C1 segment of cervical spinal cord (tissue), 14 donors: ENCODE results near the gene RNF126.
"Not testable (repeated sequence)": the region's sequence is repeated elsewhere in the genome, so short reads cannot be mapped to it uniquely, and the experiment has no call there.

Experiments used
- DNase-seq, 14 donors: peaks; one replicate each; lab custom pipeline; 2025; lab: John Stamatoyannopoulos, UW

Gene RNF126

GRCh38 chr19:662962-663681, at the start of gene RNF126:
Gene RNF126, minus strand, starts transcription at chr19:663214. Its CDS starts 93 bp downstream, at chr19:663121.
- peak; percentile 64 to 96 (median 88) for DNase-seq

GRCh38 chr19:711254-711653, 48.2 kb upstream of the RNF126 start:
- DNase-seq = no peak

DNA sequence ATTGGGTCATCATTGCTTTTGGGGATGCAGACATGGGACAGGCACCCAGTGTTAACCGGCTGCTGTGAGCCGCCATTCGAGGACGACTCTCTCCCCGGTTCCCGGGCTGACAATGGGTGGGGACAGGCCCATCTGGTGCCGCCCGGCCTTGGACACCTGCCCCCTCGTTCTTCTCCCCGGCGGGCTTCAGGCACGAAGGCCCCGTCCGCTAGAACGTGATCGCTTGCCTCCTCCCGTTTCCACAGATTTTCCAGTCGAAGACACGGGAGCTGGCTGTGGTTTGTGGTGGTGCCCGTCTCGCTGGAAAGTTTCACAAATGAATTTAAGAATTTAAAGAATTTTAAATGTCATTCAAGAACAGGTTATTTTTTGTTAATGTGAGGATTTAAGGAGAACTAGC, 47.8 kb upstream of the RNF126 start:
- DNase-seq = peak in 3 of 14 donors; percentile 7 to 35 (median 14)

DNA sequence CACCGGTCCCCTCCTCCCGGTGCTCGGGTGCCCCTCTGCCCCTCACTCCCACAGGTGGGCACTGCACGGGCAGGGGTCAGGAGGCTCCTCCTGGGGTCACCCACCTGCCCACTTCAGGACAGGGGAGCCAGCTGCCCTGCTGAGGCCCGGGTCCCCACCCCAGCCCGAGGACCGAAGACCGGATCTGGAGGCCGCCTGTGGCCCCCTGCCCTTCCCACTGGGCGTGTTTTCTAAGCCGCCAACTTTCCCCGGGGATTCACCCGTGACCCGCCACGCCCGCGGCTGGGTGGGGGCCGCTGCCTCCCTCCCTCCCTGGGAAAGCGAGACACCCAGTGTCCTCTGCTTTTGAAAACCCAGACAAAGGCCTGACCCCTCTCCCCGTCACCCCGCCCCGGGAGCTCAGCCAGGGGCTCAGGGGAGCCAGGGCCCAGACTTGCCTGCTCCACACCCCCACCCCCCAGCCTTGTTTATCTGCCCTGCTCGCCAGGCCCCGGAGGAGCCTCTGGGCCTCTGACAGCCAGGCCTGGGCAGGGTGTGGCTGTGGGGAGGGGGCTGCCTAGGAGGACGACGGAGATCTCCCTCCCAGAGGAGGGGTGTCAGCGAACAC, 47.1 kb upstream of the RNF126 start:
- DNase-seq = peak in 10 of 14 donors; percentile 10 to 57 (median 46)

GRCh38 chr19:709196-709964, 46.4 kb upstream of the RNF126 start:
- DNase-seq = peak in 4 of 14 donors; percentile 28 to 51 (median 48)

DNA sequence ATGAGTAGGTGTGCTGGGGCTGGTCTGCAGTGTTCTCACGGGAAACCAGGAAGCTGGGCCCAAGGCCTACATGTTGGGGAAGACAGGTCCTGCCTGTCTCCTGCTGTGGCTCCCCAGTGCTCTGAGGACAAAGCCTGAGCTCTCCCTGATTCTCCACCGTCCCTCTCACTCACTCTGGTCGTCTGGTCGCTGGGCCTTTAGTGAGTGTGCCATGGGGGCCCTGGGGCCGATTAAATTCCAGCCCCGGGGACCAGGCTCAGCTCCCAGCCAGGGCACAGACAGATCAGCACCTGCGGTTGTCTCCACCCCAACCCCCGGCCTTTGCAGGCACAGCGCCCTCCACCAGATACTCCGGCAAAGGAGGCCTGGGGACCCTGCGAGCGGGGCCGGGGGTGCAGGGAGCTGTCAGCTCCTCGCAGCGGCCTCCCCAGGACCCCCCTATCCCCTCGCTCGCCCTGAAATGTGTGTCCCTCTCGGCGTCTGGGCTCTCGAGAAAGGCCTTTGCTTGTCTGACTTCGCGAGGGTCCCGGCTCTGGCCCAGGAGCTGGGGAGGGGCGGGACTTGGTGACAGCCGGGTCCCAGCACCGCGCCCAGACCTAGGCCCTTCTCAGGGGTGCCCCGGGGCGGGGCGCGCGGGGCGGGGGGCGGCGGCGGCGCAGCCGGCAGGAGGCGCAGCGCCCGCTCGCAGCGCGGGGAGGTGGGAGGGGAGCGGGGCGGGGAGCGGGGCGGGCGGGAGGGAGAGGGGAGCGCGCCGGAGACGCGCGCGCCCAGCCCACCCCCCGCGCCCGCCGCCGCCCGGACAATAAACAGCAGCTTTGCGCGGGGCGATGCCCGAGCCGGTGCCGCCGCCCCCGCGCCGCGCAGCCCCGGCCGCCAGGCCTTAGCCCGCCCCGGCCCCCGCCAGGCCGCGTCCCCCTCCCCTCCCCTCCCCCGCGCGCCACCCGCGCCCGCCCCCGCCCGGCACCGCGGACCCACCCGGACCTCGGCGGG, 45.4 kb upstream of the RNF126 start, which contains the start of gene PALM:
Gene PALM, plus strand, starts transcription at position 782 of the 990 bp plus-strand sequence. CDS start 212 bp downstream, outside the sequence.
- DNase-seq = peak in 7 of 14 donors; percentile 10 to 58 (median 32)

DNA sequence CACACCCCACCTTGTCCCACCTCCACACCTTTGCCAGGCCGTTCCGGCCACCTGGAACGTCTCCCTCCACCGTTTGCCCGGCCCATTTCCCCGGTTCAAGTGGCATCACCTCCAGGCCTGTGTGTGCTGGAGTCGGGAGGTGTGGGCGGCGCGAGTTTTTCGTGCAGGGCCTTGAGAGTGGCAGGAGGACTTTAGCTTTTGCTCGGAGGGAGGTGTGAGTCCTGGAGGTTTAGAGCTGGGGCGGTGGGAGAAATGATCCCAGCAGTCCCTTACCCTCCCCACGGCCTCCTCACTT, 41.4 kb upstream of the RNF126 start:
- no peak for DNase-seq

GRCh38 chr19:703651-704446, 40.8 kb upstream of the RNF126 start:
- DNase-seq = no peak

DNA sequence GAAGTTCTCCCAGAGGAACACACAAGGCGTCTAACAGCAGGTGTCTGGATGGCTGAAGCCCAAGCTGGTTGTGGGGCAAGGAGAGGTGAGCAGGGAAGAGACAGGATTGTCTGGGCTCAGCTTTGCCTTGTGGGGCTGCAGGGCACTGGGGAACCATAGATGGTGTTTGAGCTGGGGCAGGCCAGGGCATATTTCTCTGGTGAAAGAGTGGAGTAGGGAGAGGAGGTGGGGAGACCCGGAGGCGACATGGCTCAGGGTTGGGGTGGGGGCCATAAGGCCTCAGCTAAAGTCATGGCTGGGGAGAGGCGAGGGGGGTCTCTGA, 40.3 kb upstream of the RNF126 start:
- DNase-seq = no peak

DNA sequence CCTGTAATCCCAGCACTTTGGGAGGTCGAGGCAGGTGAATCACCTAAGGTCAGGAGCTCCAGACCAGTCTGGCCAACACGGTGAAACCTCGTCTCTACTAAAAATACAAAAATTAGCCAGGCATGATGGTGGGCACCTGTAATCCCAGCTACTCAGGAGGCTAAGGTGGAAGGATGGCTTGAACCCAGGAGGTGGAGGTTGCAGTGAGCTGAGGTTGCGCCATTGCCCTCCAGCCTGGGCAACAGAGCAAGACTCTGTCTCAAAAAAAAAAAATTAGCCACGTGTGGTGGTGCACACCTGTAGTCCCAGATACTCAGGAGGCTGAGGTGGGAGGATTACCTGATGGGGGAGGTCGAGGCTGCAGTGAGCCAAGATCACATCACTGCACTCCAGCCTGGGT, 39.8 kb upstream of the RNF126 start:
- not testable (repeated sequence) for DNase-seq

DNA sequence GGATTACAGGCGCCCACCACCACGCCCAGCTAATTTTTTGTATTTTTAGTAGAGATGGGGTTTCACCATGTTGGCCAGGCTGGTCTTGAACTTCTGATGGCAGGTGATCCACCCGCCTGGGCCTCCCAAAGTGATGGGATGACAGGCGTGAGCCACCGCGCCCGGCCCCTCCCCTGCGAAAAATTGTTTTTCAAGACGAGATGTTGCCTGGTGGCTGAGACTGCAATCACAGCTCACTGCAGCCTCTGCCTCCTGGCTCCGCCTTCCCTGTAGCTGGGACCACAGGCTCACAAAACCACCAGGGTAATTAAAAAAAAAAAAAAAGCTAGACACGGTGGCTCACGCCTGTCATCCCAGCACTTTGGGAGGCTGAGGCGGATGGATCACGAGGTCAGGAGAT, 36.9 kb upstream of the RNF126 start:
- DNase-seq = not testable (repeated sequence)

DNA sequence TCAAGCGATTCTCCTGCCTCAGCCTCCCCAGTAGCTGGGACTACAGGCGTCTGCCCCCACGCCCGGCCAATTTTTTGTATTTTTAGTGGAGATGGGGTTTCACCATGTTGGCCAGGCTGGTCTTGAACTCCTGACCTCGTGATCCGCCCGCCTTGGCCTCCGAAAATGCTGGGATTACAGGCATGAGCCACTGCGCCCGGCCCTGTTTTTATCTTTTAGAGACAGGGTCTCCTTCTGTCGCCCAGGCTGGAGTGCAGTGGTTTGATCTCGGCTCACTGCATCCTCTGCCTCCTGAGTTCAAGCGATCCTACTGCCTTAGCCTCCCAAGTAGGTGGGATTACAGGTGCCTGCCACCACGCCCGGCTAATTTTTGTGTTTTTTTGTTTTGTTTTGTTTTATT, 35.5 kb upstream of the RNF126 start:
- DNase-seq = not testable (repeated sequence)

DNA sequence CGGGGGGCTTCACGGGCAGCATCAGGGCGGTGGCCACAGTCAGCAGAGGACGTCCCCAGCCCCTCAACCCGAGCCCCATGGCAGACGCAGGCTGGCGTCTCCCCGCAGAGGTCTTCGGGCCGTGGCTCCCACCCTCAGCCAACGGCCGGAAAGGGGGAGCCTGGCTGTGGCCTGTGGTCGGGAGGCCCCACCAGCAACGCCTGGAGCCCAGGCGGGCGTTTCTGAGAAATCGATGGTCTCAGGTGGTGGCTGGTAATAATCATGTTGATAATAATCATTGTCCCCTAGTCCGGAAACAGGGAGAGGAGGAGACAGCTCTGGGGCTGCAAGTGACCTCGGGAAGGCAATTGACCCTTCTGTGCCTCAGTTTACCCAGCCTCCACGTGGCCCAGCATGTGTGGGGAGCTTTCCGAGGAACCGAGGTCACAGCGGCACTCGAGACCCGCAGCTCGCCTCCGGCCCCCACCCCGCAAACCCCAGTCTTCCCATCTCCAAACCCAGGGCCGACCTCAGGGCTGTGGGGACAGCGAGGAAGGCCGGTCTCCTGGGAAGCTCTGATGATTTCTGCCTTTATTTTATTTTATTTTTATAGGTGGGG, 32.4 kb upstream of the RNF126 start, which contains the start of gene PRSS57:
Gene PRSS57, minus strand, starts transcription at position 101 of the 598 bp plus-strand sequence. Its CDS starts 22 bp downstream, at position 79.
- no peak for DNase-seq

DNA sequence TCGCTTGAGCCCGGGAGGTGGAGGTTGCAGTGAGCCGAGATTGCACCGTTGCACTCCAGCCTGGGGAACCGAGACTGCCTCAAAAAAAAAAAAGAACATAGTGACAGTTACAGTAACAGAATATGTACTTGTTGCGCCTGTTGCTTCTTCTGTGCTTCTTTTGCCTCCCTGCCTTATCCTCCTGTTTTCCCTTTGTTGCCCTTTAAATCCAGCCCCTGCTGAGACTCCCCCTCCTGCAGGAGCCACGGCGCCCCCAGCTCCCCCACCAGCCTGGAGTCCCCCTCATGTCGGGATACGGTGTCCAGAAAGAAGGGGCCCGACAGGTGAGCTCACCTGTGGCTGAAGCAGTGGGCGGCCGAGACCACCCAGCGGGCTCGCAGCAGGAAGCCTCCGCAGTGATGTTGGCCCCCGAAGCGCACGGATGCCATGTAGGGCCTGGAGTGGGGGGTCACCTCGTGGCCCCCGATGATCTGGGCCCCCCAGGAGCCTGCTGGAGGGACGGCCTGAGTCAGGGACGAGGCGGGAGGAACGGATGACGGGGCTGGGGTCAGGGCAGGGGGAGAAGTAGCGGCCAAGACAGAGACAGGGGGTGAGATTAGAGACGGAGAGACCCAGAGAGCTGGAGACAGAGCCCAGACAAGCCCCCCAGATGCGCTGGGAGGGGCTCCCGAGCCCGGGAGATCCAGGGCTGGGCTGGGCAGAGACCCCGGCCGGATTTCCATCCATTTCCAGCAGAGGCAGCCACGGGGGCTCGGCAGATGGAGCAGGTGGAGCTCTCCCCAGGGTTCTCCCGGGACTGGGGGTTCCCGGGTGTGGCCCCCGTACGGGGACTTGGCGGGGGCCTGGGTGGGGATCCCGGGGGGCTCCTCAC, 31.7 kb upstream of the RNF126 start:
- DNase-seq = no peak

- DNase-seq = no peak
These were observed 27.2 kb upstream of the RNF126 start for GRCh38 chr19:690203-690602.

DNA sequence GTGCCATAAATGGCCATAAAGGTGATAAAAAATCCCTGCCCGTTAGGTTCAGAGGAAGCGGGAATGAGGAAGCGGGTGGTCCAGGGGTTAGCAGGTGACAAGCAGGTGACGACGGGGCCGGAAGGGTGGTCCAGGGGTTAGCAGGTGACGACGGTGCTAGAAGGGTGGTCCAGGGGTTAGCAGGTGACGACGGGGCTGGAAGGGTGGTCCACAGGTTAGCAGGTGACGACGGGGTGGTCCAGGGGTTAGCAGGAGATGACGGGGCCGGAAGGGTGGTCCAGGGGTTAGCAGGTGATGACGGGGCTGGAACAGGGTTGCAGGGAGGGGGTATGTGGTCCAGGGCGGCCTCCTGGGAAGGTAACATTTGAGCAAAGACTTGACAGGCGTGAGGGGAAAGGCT, 26.0 kb upstream of the RNF126 start:
- no peak for DNase-seq

- no peak for DNase-seq
These were observed 25.2 kb upstream of the RNF126 start for GRCh38 chr19:688214-688613.

GRCh38 chr19:687569-688166, 24.7 kb upstream of the RNF126 start:
- no peak for DNase-seq
